Mesenchymal stem cell (in vitro differentiated cells and primary cell): ENCODE measurements around the gene PTPRE.
A peak's percentile ranks its signal among the peaks of the same experiment; 100 is the strongest.

ENCODE experiments used
- DNase-seq: peaks from one replicate; pipeline ENCODE4 v3.0.0-alpha.2; 2013
- H2AFZ ChIP-seq: one replicate; pipeline ENCODE4 v1.6.1; 2013; ENCODE audit warnings: low read depth, mild to moderate bottlenecking, control low read depth, inconsistent platforms, low read length, moderate library complexity
- H2AK5ac ChIP-seq: 2 replicates; pipeline ENCODE4 v1.6.1; 2013; ENCODE audit warnings: low read length, moderate library complexity, mild to moderate bottlenecking, inconsistent platforms; ENCODE audit not compliant: severe bottlenecking
- H2BK120ac ChIP-seq: one replicate; pipeline ENCODE4 v1.6.1; 2013; ENCODE audit warnings: low read depth, mild to moderate bottlenecking, inconsistent platforms, low read length, moderate library complexity
- H2BK12ac ChIP-seq, 2 experiments: one replicate each; pipeline ENCODE4 v1.6.1; 2013; ENCODE audit warnings: inconsistent platforms in 2 of 2, low read length in 2 of 2, mild to moderate bottlenecking in 2 of 2, moderate library complexity in 2 of 2, control low read depth in 1 of 2
- H2BK15ac ChIP-seq: one replicate; pipeline ENCODE4 v1.6.1; 2013; ENCODE audit warnings: mild to moderate bottlenecking, low read depth, inconsistent platforms; ENCODE audit not compliant: poor library complexity, severe bottlenecking
- H2BK5ac ChIP-seq: 2 replicates; pipeline ENCODE4 v1.6.1; 2013; ENCODE audit warnings: low read depth, mild to moderate bottlenecking, low read length, control low read depth, inconsistent platforms; ENCODE audit not compliant: poor library complexity, severe bottlenecking
- H3K14ac ChIP-seq, 2 experiments: one replicate each; pipeline ENCODE4 v1.6.1; 2013; ENCODE audit warnings: inconsistent platforms in 2 of 2, low read length in 2 of 2, control low read depth in 1 of 2, mild to moderate bottlenecking in 1 of 2, moderate library complexity in 1 of 2
- H3K18ac ChIP-seq, 2 experiments: one replicate each; pipeline ENCODE4 v1.6.1; 2013; ENCODE audit warnings: inconsistent platforms in 2 of 2, low read length in 2 of 2, control low read depth in 1 of 2, low read depth in 1 of 2, mild to moderate bottlenecking in 1 of 2
- H3K23ac ChIP-seq, 2 experiments: one replicate each; pipeline ENCODE4 v1.6.1; 2013; ENCODE audit warnings: inconsistent platforms in 2 of 2, low read length in 2 of 2, mild to moderate bottlenecking in 2 of 2, moderate library complexity in 2 of 2, control low read depth in 1 of 2
- H3K27ac ChIP-seq: 2 replicates; pipeline ENCODE4 v1.5.1; 2013; ENCODE audit warnings: mild to moderate bottlenecking, moderate library complexity, low read length, control low read depth, inconsistent platforms; ENCODE audit not compliant: poor library complexity, severe bottlenecking
- H3K27me3 ChIP-seq, 2 experiments: 2 replicates each; pipeline versions ENCODE4 v1.6.1 to v1.7.0; 2013; ENCODE audit warnings: low read length in 2 of 2, mild to moderate bottlenecking in 2 of 2, moderate library complexity in 2 of 2, control low read depth in 1 of 2, inconsistent platforms in 1 of 2; ENCODE audit not compliant: control insufficient read depth in 1 of 2, insufficient read depth in 1 of 2
- H3K36me3 ChIP-seq, 2 experiments: 2 replicates each; pipeline versions ENCODE4 v1.6.1 to v1.7.0; 2013; ENCODE audit warnings: low read length in 2 of 2, control low read depth in 1 of 2, inconsistent platforms in 1 of 2, low read depth in 1 of 2, mild to moderate bottlenecking in 1 of 2; ENCODE audit not compliant: insufficient read depth in 2 of 2, control insufficient read depth in 1 of 2
- H3K4ac ChIP-seq, 2 experiments: one replicate each; pipeline ENCODE4 v1.6.1; 2013; ENCODE audit warnings: inconsistent platforms in 2 of 2, low read length in 2 of 2, mild to moderate bottlenecking in 2 of 2, moderate library complexity in 2 of 2, control low read depth in 1 of 2, low read depth in 1 of 2
- H3K4me1 ChIP-seq: 2 replicates; pipeline ENCODE4 v1.6.1; 2013; ENCODE audit warnings: low read depth, low read length, control low read depth; ENCODE audit not compliant: control insufficient read depth, insufficient read depth
- H3K4me2 ChIP-seq: 2 replicates; pipeline ENCODE4 v1.6.1; 2013; ENCODE audit warnings: low read length, mild to moderate bottlenecking, inconsistent platforms; ENCODE audit not compliant: poor library complexity, severe bottlenecking
- H3K4me3 ChIP-seq, 2 experiments: 2 replicates each; pipeline versions ENCODE4 v1.5.1 to v1.7.0; 2013; ENCODE audit warnings: low read length in 2 of 2, mild to moderate bottlenecking in 2 of 2, control low read depth in 1 of 2, low read depth in 1 of 2; ENCODE audit not compliant: insufficient read depth in 1 of 2
- H3K79me1 ChIP-seq: replicated peaks from 2 replicates; pipeline ENCODE4 v1.6.1; 2013; ENCODE audit warnings: mild to moderate bottlenecking, control low read depth, low read length, inconsistent platforms; ENCODE audit not compliant: poor library complexity, severe bottlenecking
- H3K9ac ChIP-seq: 2 replicates; pipeline ENCODE4 v1.7.0; 2013; ENCODE audit warnings: mild to moderate bottlenecking, low read length, moderate library complexity
- H3K9me3 ChIP-seq: 2 replicates; pipeline ENCODE4 v1.7.0; 2013; ENCODE audit warnings: mild to moderate bottlenecking, low read length; ENCODE audit not compliant: control insufficient read depth
- H4K8ac ChIP-seq: one replicate; pipeline ENCODE4 v1.6.1; 2013; ENCODE audit warnings: inconsistent platforms, mild to moderate bottlenecking, low read length, moderate library complexity
- H4K91ac ChIP-seq: one replicate; pipeline ENCODE4 v1.6.1; 2013; ENCODE audit warnings: mild to moderate bottlenecking, low read length, inconsistent platforms
- WGBS: methylation state at CpG from one replicate; pipeline ENCODE4 v1.1.7; 2013; ENCODE audit warnings: mixed read lengths; 5-methylcytosine and 5-hydroxymethylcytosine counted together

PTPRE gene

DNA sequence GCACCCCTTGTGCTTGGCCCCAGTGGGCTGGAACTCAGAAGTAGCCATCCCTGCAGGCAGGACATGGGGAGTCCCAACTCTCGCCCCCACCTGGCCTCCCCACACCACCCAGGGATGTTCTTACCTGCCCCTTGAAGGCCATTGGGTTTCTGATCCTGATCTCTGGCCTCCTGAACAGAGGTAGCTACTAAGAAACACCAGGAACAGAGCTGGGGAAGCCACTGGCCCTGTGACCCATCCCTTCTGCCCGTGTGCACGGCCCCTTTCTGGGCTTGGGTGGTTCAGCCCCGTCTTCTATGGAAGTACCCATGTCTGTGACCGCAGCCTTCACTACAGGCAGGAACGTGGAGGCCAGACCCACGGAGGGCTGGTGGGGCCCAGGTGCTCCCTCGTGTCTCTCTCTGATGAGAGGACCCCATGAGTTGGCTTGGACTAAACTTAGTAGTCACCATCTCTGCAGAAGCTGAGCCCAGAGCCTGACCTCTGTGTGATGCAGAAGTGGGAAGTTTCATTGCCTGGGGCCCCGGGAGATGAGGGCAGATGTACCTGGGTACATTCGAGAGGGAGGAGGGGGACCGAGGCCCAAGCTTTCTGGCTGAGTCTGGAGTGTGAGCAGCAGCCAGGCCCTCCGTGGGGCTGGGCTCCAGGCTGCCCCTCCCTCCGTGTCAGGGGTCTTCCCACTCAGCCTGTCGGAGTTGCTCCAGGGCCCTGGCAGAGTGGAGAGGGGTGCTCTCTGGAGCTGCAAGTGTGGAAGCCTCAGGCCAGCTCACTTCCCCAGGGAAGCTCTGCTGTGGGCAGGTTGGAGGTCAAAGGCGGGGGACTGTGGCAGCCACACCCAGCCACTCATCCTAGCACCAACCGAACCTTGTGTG, 138.3 kb downstream of the PTPRE start:
- DNase-seq = no peak
- no peaks in the 10 kb centered on the region for H3K27me3 ChIP-seq
- WGBS = 91% methylated on average over 16 of the region's 16 CpGs
- no peak overlapping the region for H3K18ac ChIP-seq
- no peak overlapping the region for H3K14ac ChIP-seq
- H3K4me1 ChIP-seq = peaks cover 6% of the 10 kb centered on the region
- no peak overlapping the region for H3K4me2 ChIP-seq
- H4K8ac ChIP-seq = no peak overlapping the region
- no peak overlapping the region for H2BK120ac ChIP-seq
- no peaks in the 10 kb centered on the region for H3K9me3 ChIP-seq
- H3K9ac ChIP-seq = no peak overlapping the region
- H2AK5ac ChIP-seq = no peak overlapping the region
- H4K91ac ChIP-seq = peak overlapping the region; percentile 21
- H2BK15ac ChIP-seq = no peak overlapping the region
- no peak overlapping the region for H2BK12ac ChIP-seq
- H2BK5ac ChIP-seq = no peak overlapping the region
- no peak overlapping the region for H3K4me3 ChIP-seq
- no peak overlapping the region for H3K27ac ChIP-seq
- H3K4ac ChIP-seq = no peak overlapping the region
- H3K23ac ChIP-seq = no peak overlapping the region
- H3K79me1 ChIP-seq = no peaks in the 10 kb centered on the region
- H2AFZ ChIP-seq = no peak overlapping the region
- H3K36me3 ChIP-seq = peaks cover 0 to 7% of the 10 kb centered on the region in 2 experiments

DNA sequence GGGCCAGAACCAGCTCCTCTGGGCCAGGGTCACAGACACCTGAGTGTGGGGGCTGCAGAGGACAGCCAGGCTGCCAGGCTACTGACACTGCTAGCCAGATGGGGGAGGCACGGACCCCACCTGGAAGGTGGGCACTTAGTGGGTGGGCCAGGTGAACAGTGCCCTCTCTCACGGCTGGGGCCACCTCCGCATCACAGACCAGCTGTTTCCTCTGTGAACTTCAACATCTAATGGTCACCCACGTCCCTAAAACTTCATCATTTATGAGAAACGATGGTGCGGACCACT, 138.9 kb downstream of the PTPRE start:
- Histone ChIP-seq H3K27me3 (no peaks in the 10 kb centered on the region), H3K79me1 (peaks cover 1% of the 10 kb centered on the region), H3K4me2 (no peak overlapping the region), H3K4ac (no peak overlapping the region), H3K18ac (no peak overlapping the region), H3K36me3 (peaks cover 0 to 7% of the 10 kb centered on the region in 2 experiments), H4K91ac (no peak overlapping the region), H2BK5ac (no peak overlapping the region), H2BK120ac (no peak overlapping the region), H3K23ac (no peak overlapping the region), H2AK5ac (no peak overlapping the region), H3K9me3 (no peaks in the 10 kb centered on the region), H3K9ac (no peak overlapping the region), H2BK12ac (no peak overlapping the region), H2AFZ (no peak overlapping the region), H2BK15ac (no peak overlapping the region), H3K14ac (no peak overlapping the region), H3K4me3 (no peak overlapping the region), H4K8ac (no peak overlapping the region), H3K27ac (no peak overlapping the region), H3K4me1 (peaks cover 6% of the 10 kb centered on the region)
- 97% methylated on average over 3 of the region's 6 CpGs for WGBS
- DNase-seq = no peak

DNA sequence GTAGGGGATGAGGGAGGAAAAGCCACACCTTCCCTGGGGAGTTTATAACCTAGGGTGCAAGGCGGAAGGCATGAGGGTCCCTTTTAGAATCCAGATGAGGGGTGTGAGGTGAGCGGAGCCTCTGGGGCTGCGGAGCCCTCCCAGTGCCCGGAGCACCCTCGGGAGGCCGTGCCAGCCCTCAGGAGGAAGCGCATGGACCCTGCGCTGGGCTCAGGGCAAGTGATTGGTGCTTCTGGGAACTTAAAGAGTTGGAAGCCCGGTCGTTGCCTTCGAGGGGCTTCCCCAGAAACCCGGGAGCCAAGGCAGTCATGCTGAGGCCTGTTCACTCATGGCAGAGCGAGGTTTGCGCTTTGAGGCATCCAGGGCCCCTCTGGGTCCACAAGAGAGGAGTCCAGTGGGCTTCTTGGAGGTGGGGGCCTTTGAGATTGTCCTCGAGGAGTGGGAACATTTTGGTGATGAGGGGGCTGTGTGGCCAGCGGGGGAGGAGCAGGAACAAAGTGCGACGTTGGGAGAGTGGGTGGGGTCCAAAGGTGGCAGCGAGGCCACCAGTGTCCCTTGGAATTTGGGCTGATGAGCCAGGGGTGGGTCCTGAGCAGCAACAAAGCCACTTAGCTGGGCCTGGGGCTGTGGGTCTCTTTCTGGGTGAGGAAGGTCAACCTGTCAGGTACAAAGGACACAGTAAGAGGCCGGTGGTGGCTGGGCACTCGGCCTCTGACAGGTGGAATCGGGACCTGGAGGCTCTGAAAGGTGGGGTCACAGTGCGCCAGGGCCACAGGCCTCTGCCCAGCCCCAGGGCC, 139.5 kb downstream of the PTPRE start:
- DNase-seq = no peak

DNA sequence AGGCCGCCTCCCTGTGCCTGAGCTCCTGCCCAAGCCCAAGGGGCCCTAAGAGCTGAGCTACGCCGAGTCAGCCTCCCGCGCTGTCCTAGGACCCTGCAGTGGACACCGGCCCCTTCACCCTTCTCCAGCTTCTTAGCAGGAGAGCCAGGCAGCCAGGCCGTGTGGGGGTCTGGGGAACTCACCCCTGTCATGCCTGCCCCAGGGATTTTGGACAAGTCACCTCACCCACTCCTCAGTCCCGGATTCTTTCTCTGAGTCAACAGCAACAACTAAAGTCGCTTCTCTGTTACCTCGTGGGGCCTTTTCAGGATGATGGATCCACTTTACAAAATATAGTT, 140.0 kb downstream of the PTPRE start:
- no peak overlapping the region for H3K4me2 ChIP-seq
- H4K8ac ChIP-seq = peak overlapping the region; percentile 5
- H3K79me1 ChIP-seq = peaks cover 2% of the 10 kb centered on the region
- no peak overlapping the region for H2AK5ac ChIP-seq
- H3K27me3 ChIP-seq = no peaks in the 10 kb centered on the region
- H2BK15ac ChIP-seq = no peak overlapping the region
- H2BK5ac ChIP-seq = no peak overlapping the region
- H3K27ac ChIP-seq = no peak overlapping the region
- no peak overlapping the region for H2AFZ ChIP-seq
- H3K9me3 ChIP-seq = no peaks in the 10 kb centered on the region
- H3K9ac ChIP-seq = no peak overlapping the region
- peaks cover 0 to 7% of the 10 kb centered on the region in 2 experiments for H3K36me3 ChIP-seq
- no peak overlapping the region for H3K14ac ChIP-seq
- 88% methylated on average over 9 of the region's 10 CpGs for WGBS
- H3K4ac ChIP-seq = no peak overlapping the region
- H2BK120ac ChIP-seq = no peak overlapping the region
- no peak overlapping the region for H3K23ac ChIP-seq
- no peak overlapping the region for H4K91ac ChIP-seq
- H3K4me3 ChIP-seq = no peak overlapping the region
- no peak overlapping the region for H2BK12ac ChIP-seq
- peaks cover 6% of the 10 kb centered on the region for H3K4me1 ChIP-seq
- no peak for DNase-seq
- peak overlapping the region in 1 of 2 experiments; percentile 38 for H3K18ac ChIP-seq

More for the DNA sequence above, 139.5 kb downstream of the PTPRE start:
- no peak overlapping the region for H3K14ac ChIP-seq
- peaks cover 6% of the 10 kb centered on the region for H3K4me1 ChIP-seq
- H4K8ac ChIP-seq = peak overlapping the region; percentile 5
- no peak overlapping the region for H3K4ac ChIP-seq
- H3K36me3 ChIP-seq = peaks cover 0 to 7% of the 10 kb centered on the region in 2 experiments
- no peak overlapping the region for H2BK120ac ChIP-seq
- H3K23ac ChIP-seq = no peak overlapping the region
- H3K4me3 ChIP-seq = no peak overlapping the region
- H4K91ac ChIP-seq = no peak overlapping the region
- H2BK12ac ChIP-seq = no peak overlapping the region
- H3K79me1 ChIP-seq = peaks cover 2% of the 10 kb centered on the region
- no peak overlapping the region for H2AK5ac ChIP-seq
- H2BK5ac ChIP-seq = no peak overlapping the region
- no peak overlapping the region for H3K18ac ChIP-seq
- 94% methylated on average over 23 of the region's 23 CpGs for WGBS
- no peak overlapping the region for H3K4me2 ChIP-seq
- no peaks in the 10 kb centered on the region for H3K9me3 ChIP-seq
- no peak overlapping the region for H2BK15ac ChIP-seq
- no peak overlapping the region for H3K27ac ChIP-seq
- no peaks in the 10 kb centered on the region for H3K27me3 ChIP-seq
- no peak overlapping the region for H2AFZ ChIP-seq
- no peak overlapping the region for H3K9ac ChIP-seq
